NCI-H748 (cell line): ENCODE measurements around the gene OR2F1.

Experiments
- DNase-seq: peaks from one replicate; lab custom pipeline; 2025; ENCODE audit not compliant: unreplicated experiment; lab: John Stamatoyannopoulos, UW

OR2F1 gene

DNA sequence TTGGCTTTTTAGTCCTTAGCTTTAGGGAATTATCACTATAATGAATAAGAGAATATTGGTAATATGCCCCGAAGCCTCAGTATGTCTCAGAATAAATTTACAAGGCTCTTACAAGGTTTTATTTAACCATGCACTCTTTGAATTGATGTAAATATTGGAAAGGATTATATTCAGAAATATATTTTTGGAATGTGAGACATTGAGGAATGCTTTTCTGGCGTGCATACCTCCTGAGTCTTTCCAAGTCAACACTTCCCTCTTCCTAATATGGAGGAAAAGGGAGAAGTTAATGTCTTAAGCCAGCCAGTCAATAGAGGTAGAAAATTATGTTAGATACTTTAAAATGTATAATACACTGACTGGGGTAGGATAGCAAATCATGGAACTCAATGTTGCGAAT, 1.2 kb upstream of the OR2F1 start:
- DNase-seq: no peak

DNA sequence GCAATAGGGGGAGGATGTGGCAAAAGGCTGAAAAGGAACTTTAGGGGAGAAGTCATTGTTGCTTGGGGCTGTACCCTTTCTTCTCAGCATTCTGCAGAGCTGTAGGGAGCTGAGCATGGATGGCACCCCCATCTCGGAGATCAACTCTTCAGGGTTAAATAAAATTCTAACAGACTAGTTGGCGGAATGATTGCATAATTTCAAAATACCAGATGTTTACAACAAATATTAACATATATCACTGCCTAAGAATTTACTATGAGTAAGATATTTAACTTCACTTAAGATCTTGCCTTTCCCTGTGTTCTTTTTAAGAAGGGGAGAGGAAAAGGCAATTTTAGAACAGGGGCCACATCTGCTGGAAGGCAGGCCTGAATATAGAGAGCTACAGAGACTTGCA, 509 bp upstream of the OR2F1 start:
- DNase-seq: no peak

DNA sequence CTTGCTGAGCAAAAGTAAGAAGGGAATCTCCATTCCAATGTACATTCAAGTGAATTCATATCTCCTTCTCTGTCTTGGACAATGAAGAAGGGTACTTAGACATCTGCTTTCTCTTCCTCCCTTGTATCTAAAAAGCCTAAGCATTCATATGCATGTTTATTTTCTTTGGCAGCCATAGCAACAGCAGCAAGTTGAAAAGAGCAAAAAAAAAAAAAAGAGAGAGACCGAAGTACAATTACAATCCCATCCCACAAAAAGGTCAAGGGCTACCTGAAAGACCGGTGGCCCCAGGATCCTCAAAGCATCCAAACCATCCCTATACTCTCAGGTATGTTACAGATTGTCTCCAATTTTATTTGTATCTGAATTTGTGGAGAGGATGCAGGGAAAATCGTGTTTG, 4.1 kb downstream of the OR2F1 start:
- DNase-seq: no peak

DNA sequence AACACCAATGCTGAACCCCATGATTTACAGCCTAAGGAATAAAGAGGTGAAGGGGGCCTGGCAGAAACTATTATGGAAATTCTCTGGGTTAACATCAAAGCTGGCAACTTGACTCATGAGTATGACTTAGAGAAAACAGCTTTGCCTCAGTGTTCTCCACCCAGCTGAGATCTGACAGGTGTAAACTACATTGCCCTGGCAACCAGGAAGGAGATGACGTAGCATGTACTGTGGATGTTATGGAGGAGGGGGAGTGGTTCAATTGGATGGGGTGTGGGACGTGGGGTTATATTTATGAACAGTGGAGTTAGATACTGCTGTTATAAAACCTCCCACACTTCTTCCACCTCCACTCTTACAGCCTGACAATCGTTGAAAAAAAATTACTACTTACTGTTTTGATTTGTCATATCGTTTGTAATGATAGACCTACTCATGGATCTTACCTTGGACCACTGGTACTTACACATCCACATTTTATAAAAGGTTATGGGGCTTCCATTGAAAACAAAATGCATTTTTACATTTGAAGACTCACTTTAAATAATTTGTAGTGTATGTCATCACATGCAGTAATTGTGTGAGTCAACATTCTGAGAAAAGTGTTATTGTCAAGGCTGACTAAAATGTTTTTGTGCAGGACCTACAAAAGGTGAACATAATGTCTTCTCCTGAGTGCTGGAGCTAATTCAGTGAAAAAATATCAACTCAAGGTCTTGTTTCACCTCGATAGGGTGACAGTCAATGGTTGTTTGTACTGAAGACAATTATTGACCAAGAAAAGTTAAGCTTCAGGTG, 6.4 kb downstream of the OR2F1 start:
- no peak for DNase-seq

DNA sequence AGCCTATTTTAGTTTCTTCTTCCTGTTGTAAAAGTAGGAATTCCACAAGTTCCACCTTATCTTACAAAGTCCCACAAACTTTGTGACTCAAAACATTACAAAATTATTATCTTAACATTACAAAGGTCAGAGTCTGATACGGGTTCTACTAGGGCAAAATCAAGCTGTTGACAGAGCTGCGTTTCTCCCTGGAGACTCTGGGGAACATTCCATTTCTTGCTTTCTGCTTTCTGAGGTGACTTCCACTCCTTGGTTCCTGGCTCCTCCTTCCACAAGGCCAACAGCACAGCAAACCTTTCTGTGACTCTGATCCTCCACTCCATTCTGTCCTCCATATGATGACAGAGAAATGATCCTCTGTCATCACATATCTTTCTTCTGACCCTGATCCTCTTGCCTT, 10.6 kb downstream of the OR2F1 start:
- DNase-seq: no peak

DNA sequence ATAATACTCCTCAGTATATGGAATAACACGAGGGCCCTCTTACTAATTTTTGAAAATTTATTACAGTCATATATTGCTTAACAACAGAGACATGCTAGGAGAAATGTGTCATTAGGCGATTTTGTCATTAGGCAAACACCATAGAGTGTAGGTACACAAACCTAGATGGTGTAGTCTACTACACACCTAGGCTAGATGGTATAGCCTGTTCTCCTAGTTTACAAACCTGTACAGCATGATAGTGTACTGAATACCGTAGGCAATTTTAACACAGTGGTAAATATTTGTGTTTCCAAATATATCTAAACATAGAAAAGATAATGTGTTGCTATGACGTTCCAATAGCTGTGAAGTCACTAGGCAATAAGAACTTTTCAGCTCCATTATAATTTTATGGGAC, 12.8 kb downstream of the OR2F1 start:
- no peak for DNase-seq

DNA sequence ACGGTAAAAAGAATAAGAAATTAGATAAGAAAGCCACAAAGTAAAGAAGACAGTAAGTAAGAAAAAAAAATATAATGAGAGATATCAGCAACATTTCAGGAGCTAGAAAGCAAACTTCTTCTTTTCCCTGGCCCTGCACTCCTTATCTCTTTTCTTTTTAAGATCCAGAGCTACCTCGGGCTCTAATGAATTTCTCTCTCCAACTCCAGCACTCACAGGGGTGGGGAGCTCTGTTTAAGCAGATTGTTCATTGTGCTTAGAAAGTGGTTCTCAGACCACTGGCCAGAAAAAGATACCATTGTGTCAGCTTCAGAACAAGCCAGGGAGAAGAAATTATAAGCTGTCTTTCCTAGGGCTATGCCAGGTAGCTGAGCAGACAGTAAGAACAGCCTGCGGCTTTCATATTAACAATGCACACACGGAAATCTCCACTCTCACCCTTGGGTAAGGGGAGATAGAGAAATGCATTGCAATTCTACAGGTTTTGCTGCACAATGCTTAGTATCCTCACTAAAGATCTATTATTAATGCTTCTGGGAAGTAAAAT, 19.3 kb downstream of the OR2F1 start:
- DNase-seq: no peak

DNA sequence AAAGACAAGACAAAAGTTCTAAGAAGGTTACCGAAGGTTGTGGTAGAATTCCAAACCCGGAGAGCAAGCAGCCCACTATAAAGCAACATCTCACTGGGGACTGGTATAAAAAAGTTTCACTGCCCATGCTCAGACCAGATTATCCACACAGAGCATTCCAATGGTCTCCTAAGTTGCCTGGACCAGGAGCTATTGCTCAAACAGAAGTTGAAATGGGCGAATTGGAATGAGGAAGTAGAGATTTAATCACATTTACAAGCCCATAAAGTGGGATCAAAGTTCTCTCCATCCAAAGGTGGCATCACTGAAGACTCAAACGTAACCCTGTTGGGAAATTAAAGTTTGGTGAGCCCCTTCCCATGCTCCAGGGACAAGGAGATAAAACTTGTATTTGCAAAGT, 19.8 kb downstream of the OR2F1 start:
- no peak for DNase-seq

DNA sequence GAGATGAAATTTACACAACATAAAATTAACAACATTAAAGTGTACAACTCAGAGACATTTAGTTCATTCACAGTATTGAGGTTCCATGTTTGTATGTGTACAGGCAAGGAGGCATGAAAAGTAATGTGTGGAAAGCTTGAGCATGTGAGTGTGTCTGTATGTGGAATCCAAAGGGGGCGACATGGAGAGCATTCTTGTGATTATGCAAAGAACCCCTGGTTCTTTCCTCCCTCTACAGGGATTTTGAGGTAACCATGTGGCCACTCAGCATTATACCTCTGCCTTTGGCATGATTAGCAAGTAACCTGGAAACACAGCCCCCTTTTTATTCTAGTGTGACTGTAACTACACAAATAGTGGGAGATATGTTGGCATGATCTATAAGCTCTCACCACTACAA, 21.0 kb downstream of the OR2F1 start:
- DNase-seq: no peak

DNA sequence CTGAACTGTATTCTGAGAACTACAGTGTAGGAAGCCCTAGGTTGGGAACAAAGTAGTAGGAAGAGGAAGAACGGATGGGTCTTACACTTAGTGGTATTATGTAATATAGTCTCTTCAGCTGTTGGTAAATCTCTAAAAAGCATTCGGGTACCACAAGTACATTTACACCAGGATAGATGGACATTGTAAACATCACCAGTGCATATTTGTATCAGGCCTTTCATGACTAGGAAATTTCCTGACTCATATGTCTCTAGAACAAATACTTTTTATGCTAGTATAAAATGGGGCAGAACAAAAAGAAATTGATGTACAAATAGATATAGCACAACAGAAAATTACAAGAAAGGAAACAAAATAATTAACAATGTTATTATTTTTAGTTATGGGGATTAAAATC, 23.9 kb downstream of the OR2F1 start:
- DNase-seq: no peak

DNA sequence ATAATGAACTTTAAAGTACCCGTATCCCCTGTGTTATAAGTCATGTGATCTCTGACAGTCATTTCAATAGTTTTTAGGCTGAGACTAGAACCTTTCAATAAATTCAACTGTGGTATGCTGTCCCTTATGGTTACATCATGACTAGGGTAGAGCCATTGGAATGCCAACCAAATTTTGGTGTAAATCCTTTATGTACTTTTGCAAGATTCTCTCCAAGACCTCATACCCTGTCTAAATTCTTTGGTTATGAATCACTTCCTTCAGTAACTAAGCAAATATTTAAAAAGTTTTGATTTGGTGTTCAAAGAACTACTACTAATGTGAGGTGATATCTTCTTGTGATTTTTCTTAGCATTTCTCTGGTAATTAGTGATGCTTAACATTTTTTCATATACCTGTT, 24.7 kb downstream of the OR2F1 start:
- no peak for DNase-seq

DNA sequence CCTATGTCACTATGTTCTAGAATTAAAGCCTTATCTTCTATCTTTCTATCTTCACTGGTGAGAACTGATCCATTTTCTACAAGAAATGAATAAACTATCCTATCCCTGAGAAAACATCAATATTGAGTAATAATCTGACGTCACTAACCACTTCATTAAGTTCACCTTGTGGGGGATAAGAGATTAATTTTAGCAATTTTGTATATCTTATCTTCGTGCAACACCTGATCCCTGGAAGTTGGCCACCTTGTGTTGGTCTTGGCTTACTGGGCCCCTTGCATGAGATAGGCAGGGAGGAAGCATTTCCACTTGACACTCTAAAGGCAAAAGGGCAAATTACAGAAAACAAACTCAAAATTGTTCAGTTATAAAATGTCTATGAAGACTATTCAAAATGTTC, 25.4 kb downstream of the OR2F1 start:
- no peak for DNase-seq

DNA sequence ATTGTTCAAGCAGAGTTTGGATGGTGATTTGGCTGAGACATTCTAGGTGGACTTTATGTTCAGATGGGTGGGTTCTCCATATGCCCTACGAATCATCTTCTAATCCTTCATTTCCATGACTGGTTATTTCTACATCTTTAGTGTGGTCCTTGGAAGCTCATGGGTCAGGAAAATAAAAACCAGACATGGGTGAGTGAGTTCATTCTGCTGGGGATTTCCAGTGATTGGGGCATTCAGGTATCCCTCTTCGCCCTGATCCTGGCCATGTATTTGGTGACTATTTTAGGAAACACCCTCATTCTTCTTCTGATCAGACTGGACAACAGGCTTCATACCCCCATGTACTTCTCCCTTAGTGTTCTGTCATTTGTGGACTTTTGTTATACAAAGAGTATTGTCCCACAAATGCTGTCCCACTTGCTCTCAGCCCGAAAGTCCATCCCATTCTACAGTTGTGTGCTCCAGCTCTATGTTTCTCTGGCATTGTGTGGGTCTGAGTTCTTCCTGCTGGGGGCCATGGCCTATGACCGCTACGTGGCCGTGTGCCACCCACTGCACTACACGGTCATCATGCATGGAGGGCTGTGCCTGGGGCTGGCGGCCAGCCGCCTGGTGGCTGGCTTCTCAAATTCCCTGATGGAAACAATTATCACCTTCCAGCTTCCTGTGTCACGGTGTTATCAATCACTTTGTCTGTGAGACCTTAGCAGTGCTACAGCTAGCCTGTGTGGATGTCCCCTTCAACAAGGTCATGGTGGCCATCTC, 26.3 kb downstream of the OR2F1 start:
- DNase-seq: no peak

DNA sequence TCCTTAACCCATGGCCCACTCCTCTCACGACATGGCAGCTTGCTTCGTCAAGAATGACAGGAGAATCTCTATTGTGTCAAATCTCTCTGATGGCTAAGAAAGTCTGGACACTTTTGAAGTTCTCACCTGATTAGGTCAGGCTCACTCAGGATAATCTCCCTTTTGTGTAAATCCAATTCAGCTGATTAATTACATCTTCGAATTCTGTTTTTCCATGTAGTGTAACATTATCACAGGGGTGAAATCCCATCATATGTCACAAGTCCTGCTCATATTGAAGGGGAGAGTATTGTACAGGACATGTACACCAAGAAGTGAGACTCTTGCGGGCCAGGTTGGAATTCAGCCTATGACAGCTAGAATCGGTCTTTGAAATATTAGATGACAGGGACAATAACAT, 29.3 kb downstream of the OR2F1 start:
- no peak for DNase-seq

DNA sequence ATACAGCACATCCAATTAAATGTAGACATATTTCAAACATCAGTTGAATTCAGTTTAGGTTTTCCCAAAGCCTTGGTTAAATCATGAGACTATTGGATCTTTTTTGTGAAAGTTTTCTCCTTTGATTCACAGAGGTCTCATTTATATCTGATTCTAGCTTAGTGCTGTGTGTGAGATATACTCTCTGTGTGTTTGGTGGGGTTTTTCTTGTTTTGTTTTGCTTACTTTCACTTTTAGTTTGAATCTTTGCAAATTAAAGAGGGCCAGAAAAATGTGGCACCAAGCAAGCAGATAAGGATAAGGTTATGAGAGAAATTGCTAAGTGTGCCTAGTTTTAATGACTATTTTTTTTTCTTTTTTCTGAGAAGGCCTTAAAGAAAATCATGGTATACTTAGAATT, 32.9 kb downstream of the OR2F1 start:
- DNase-seq: no peak

DNA sequence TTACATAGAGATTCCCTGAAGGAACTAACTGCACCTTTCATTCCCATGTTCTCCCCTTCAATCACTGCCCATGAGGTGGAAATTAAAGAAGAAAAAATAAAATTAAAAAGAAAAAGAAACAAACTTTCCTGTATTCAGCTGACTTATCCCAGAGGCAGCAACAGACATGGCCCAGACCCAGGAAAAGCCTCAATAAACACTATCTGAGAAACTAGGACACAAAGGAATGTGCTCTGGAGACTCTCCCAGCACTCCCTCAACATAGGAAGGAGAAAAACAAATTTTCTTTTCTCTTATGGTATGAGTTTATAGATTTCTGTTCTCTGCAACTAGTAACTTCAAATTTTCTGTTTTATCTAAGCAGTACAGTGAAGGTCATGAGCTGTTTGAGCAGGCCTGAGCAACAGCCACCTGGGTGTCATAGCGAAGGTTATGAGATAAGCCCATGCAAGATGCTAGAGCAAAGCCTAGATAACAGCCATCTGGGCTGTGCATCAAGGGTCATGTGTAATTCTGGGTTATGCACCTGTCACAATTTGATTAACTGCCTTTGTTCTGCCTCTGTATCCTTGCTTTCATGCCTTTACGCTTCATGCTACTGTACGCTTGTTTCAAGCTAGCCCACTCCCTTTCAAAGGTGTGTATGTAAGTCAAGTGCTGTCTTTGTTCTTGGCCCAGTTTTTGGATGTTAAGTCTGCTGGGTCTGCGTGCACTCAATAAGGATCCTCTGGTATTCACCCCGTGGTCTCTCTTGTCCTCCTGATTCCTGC, 34.5 kb downstream of the OR2F1 start:
- no peak for DNase-seq

DNA sequence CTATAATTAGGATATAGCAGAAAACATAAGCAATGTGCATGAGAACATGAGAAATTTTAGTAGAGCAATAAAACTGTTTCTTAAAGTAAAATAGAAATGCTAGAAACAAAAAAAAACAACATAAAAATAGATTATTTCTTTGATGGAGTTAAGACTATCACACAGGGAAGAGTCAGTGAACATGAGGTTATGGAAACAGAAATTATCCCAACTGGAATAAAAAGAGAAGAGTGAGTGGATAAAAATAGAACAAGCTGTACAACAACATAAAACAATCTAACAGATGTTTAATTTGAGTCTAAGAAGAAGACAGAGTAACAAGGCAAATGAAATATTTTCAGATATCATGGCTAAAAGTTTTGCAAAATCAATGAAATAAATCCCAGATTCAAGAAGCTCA, 38.0 kb downstream of the OR2F1 start:
- no peak for DNase-seq

DNA sequence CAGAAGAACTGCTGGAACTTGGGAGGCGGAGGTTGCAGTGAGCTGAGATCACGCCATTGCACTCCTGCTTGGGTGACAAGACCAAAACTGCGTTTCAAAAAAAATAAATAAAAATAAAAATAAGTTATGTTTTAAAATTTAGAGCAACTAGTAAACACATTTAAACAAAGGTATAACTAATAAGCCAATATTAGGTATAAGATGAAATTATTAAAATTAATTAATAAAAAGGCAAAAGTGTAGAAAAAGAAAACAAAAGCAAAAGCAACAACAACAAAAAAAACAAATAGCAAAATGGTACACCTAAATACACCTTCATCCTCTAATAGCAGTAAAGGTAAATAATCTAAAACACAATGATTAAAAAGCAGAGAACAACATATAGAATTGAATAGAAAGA, 39.3 kb downstream of the OR2F1 start:
- no peak for DNase-seq

DNA sequence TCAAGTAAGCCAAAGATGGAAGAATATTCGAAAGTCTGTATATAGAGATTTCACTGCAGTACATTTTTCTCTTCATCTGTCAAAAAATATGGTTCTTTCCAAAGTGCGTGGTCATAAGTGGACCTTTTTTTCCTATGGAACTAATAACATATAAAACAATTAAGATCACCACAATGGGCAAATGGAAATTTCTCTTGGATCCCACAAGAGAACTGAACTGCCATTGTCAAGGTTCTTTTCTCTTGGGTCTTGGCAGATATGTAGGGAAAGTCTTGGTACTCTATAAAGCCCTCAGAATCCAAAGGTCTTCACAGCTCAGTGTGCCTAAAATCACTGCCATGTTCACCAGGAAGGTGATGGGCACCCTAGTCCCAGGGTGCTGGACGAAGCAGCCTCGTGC, 45.4 kb downstream of the OR2F1 start, which contains the start of gene OR6B1:
TSS of gene OR6B1 (plus strand) at position 301 of the 400 bp plus-strand sequence. CDS start 3,677 bp downstream, outside the sequence.
- DNase-seq: no peak

DNA sequence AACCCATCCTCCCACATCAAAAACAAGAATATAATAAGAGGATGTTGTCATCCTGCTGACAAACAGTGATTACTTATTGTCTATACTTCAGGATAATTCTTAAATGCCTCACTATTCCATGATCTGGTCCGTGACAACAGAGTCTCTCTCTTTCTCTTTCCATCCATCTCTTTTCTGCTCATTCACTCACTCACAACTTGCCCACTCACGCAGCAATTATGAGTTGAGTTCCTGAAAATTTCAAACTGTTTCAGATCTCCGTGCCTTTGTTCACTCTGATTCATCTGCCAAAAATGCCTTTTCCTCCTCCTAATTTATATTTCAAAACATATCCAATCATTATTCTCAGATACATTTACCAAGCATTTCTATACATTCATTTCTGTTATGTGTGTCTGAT, 46.9 kb downstream of the OR2F1 start:
- DNase-seq: no peak

DNA sequence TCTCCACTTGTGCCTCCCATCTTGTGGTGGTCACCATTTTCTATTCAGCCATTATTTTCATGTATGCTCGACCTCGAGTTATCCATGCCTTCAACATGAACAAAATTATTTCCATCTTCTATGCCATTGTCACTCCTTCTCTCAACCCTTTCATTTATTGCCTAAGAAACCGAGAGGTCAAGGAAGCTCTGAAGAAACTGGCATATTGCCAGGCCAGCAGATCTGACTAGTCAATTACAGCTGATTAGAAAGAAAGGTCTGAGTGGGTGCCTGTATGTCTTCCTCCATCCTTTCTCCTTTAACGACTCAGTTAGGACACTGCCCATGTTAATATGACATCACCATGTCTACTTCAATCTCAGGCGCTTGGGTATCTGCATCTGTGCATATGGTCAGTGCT, 50.1 kb downstream of the OR2F1 start:
- DNase-seq: no peak
